HTERT RPE-1 (cell line): ENCODE results near the gene LENEP.

Experiments
- in situ Hi-C: fragments of 300-500 bp; cut with MboI; formaldehyde crosslinking; loops from 4 replicates; pipeline ENCODE4 v1.14.3; 2020; ENCODE audit warnings: low sequenced_read_pairs

The LENEP gene

GRCh38 chr1:154959426-154959780 is 34.0 kb upstream of the LENEP start:
- in situ Hi-C loops: no loop called here

- in situ Hi-C loops: no loop called here
Measured at GRCh38 chr1:154960446-154961136, 32.8 kb upstream of the LENEP start.

- in situ Hi-C loops: no loop called here
Measured at GRCh38 chr1:154961207-154962155, 31.9 kb upstream of the LENEP start, which contains the start of gene PYGO2. Gene PYGO2 (minus strand): TSS chr1:154961782. CDS start chr1:154961576, 206 bp downstream.

GRCh38 chr1:154962156-154962749 is 31.1 kb upstream of the LENEP start:
- in situ Hi-C loops: no loop called here

- in situ Hi-C loops: no loop called here
Measured at GRCh38 chr1:154962795-154963330, 30.5 kb upstream of the LENEP start.

- in situ Hi-C loops: no loop called here
Measured at GRCh38 chr1:154963643-154964042, 29.7 kb upstream of the LENEP start.

GRCh38 chr1:154964359-154964758 is 29.0 kb upstream of the LENEP start:
- in situ Hi-C loops: no loop called here

GRCh38 chr1:154966111-154966510 is 27.3 kb upstream of the LENEP start:
- in situ Hi-C loops: no loop called here

GRCh38 chr1:154967331-154967950 is 25.9 kb upstream of the LENEP start:
- in situ Hi-C loops: no loop called here

GRCh38 chr1:154968731-154969130 is 24.7 kb upstream of the LENEP start:
- in situ Hi-C loops: no loop called here

GRCh38 chr1:154969246-154969645 is 24.1 kb upstream of the LENEP start:
- in situ Hi-C loops: no loop called here

- in situ Hi-C loops: no loop called here
Measured at GRCh38 chr1:154969860-154970452, 23.4 kb upstream of the LENEP start.

- in situ Hi-C loops: no loop called here
Measured at GRCh38 chr1:154970631-154971340, 22.6 kb upstream of the LENEP start, which contains the start of gene SHC1. Gene SHC1 (minus strand): TSS chr1:154970747. CDS start chr1:154970526, 221 bp downstream.

- in situ Hi-C loops: no loop called here
Measured at GRCh38 chr1:154971341-154971998, 21.9 kb upstream of the LENEP start.

GRCh38 chr1:154972213-154972516 is 21.2 kb upstream of the LENEP start:
- in situ Hi-C loops: no loop called here

GRCh38 chr1:154972517-154973343 is 20.7 kb upstream of the LENEP start:
- in situ Hi-C loops: no loop called here

- in situ Hi-C loops: no loop called here
Measured at GRCh38 chr1:154973344-154974101, 19.9 kb upstream of the LENEP start.
